ENCODE data around the gene MAP3K14. TPM values are rescaled to one million over a fixed set of nuclear protein-coding genes. Genes with fewer than 3 reads are reported as not detected.

Gene MAP3K14
- total and polyA plus RNA-seq, 2 donors (not counting 1 experiment from before 2014, with no cell fraction given) = 3.6 to 5.2 TPM

Other genes starting within 250 kb of the MAP3K14 start
- gene PLCD3, start 184.5 kb downstream of the MAP3K14 start, total RNA-seq = 39.3 and 59.8 TPM in 2 replicates
- 32.8 and 52.1 TPM in 2 replicates for gene PLCD3, start 184.5 kb downstream of the MAP3K14 start, polyA plus RNA-seq
- 7.7 and 18.0 TPM in 2 replicates for gene ACBD4, start 181.3 kb downstream of the MAP3K14 start, total RNA-seq
- gene ACBD4, start 181.3 kb downstream of the MAP3K14 start, polyA plus RNA-seq = 3.0 and 3.4 TPM in 2 replicates
- 9.9 and 10.3 TPM in 2 replicates for gene HEXIM1, start 168.5 kb downstream of the MAP3K14 start, total RNA-seq
- gene HEXIM1, start 168.5 kb downstream of the MAP3K14 start, polyA plus RNA-seq = 11.7 and 12.4 TPM in 2 replicates
- gene HEXIM2, start 155.1 kb downstream of the MAP3K14 start, total RNA-seq = 12.8 and 18.7 TPM in 2 replicates
- gene HEXIM2, start 155.1 kb downstream of the MAP3K14 start, polyA plus RNA-seq = 1.9 and 2.7 TPM in 2 replicates
- 2.8 and 3.1 TPM in 2 replicates for gene FMNL1, start 95.1 kb downstream of the MAP3K14 start, total RNA-seq
- gene FMNL1, start 95.1 kb downstream of the MAP3K14 start, polyA plus RNA-seq = 1.1 and 1.9 TPM in 2 replicates
- not detected in 2 replicates for gene SPATA32, start 54.9 kb downstream of the MAP3K14 start, total RNA-seq
- gene SPATA32, start 54.9 kb downstream of the MAP3K14 start, polyA plus RNA-seq = not detected in 2 replicates
- 1.5 and 3.3 TPM in 2 replicates for gene ARHGAP27, start 115.8 kb upstream of the MAP3K14 start, total RNA-seq
- 0.57 and 0.95 TPM in 2 replicates for gene ARHGAP27, start 115.8 kb upstream of the MAP3K14 start, polyA plus RNA-seq
- 20.5 and 27.9 TPM in 2 replicates for gene PLEKHM1, start 173.7 kb upstream of the MAP3K14 start, total RNA-seq
- 15.8 and 21.6 TPM in 2 replicates for gene PLEKHM1, start 173.7 kb upstream of the MAP3K14 start, polyA plus RNA-seq